ENCODE results near the gene PVRIG.
"Not testable (repeated sequence)": the region's sequence is repeated elsewhere in the genome, so short reads cannot be mapped to it uniquely, and the experiment has no call there.

Gene PVRIG

DNA sequence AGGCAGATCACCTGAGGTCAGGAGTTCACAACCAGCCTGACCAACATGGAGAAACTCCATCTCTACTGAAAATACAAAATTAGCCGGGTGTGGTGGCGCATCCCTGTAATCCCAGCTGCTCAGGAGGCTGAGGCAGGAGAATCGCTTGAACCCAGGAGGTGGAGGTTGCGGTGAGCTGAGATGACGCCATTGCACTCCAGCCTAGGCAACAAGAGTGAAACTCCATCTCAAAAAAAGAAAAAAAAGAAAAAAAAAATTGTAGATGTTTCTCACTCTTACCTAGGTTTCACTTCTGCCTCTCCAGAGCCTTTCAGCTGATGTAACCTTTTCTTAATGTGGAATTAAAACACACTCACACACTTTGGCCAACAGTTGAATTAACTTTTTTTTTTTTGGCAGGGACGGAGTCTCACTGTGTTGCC lies 23.8 kb upstream of the PVRIG start:
- not testable (repeated sequence) for DNase-seq

- DNase-seq: no peak
Observed at GRCh38 chr7:100198266-100198665, 21.5 kb upstream of the PVRIG start.

DNA sequence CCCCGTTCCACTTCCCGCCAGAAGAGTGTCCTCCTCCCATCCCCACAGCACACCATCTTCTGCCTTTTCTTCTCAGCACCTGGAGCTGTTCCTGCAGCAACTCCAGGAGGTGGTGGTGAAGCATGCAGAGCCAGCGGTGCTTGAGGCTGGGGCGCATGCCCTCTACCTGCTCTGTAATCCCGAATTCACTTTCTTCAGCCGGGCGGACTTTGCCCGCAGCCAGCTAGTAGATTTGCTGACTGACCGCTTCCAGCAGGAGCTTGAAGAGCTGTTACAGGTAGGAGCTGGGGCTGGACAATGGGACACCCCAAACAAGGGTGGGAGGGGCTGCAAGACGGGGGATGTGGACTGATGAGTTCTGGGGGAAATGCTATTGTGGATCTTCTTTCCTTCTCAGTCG lies 19.1 kb upstream of the PVRIG start:
- no peak for DNase-seq

GRCh38 chr7:100204454-100204853 lies 15.3 kb upstream of the PVRIG start:
- DNase-seq: no peak

DNA sequence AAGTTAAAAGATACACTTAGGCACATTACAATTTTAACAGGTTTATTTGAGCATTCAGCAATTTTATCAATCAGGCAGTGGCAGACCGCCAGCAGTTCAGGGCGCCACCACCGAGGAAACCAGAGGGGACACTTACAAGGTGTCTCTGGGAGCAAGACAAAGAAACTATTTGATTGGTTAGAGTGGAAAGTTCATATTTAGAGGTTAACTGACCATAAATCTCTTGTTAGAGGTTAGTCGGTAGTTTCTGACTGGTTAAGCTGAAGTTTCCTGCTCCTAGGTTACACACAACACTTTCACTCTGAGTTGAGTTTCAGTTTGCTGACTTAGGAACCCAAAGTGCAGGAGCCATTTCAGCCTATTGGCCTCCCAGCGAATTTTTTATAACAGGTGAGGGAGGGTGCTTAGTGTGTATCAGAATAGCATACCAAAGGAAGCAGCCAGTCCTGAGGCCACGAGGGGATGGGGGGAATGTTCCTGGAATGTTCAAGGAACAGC lies 10.8 kb upstream of the PVRIG start:
- DNase-seq: no peak

DNA sequence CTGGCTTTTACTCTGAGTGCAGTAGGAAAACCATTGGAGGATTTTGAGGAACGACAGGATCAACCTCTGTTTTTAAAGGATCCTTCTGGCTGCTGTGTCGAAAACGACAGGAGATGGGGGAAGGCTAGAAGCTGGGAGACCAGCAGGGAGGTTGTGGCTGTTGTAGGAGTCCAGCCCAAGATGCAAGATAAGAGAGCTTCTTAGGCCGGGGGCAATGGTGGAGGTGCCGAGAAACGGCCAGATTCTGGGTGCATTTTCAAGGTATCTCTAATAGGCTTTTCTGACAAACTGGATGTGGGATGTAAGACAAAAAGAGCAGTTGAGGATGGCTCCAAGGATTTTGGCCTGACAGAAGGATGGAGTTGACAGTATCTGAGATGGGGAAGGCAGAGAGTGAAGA lies 10.3 kb upstream of the PVRIG start:
- no peak for DNase-seq

DNA sequence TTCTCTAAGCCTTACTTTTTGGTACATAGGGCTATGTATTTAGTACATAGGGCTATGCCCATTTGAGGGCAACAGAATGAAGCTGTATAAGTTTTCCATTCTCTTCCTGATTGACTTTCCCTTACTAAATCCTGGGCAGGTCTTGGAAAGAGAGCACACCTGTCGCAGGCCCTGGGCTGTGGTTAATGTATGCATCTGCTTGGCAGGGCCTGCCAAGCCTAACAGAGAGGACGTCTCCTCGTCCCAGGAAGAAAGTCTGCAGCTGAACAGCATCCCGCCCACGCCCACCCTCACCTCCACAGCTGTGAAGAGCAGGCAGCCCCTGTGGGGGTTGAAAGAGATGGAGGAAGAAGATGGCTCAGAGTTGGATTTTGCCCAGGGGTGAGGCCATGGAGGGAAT lies 8.9 kb upstream of the PVRIG start:
- no peak for DNase-seq

GRCh38 chr7:100211342-100211780 lies 8.4 kb upstream of the PVRIG start:
- no peak for DNase-seq

DNA sequence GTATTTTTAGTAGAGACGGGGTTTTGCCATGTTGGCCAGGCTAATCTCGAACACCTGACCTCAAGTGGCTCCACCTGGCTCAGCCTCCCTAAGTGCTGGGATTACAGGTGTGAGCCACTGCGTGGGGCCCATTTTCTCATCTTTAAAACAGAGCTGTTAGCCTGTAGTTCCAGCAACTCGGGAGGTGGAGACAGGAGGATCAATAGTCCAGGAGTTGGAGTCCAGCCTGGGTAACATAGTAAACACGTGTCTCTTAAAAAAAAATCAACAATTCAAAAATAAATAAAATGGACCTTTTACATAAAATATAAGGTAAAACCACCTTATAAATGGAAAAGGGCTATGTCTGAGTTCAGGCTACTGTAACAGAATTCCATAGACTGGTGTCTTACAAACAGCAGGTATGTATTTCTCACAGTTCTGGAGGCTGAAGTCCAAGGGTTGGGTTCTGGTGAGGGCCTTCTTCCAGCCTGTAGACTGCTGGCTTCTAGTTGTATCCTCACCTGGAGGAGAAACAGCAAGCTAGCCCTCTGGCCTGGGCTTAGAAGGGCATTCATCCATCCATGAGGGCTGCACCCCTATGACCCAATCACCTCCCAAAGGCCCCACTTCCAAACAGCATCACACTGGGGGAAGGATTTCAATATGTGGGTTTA lies 7.0 kb upstream of the PVRIG start:
- no peak for DNase-seq

GRCh38 chr7:100213672-100214071 lies 6.1 kb upstream of the PVRIG start:
- no peak for DNase-seq

GRCh38 chr7:100214356-100214755 lies 5.4 kb upstream of the PVRIG start:
- not testable (repeated sequence) for DNase-seq

DNA sequence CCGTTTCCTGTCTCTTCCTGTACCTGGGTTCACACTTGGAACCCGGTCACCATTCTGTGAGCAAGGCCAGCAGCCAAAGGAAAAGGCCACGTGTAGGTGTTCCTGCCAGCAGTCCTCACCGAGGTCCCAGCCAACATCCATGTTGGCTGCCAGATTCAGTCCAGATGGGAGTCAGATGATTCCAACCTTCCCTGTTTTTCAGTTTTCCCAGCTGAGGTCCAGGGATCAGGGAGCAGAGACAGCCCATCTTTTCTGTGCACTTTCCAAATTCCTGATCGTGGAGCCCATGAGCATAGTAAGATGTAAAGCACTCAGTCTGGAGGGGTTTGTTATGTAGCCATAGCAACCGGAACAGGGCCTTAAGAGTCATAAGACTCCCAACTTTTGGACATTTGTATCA lies 3.9 kb upstream of the PVRIG start:
- no peak for DNase-seq

GRCh38 chr7:100217934-100218333 lies 1.8 kb upstream of the PVRIG start:
- DNase-seq: not testable (repeated sequence)

DNA sequence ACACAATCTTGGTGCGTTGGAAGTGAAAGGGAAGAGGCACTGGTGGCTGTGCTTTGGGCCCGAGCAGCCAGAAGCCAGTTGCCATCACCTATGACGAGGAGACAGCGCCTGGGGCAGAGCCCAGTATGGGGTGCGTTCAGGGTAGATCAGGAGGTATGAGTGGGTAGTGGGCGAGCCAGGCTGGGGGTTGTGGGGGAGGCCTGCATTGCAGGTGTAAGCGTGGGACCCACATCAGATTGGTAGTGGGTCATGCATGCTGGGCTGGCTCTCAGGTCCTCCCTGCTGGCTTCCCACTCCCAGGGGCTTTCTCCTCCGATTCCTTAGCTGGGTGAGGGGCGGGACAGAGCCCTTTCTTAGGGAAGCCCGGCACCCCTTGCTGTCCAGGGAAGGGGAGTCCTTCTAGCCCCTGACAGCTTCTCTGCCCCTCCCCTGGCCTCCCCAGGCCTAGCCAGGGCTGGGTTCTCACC lies 445 bp upstream of the PVRIG start:
- no peak for DNase-seq

GRCh38 chr7:100220586-100221230 lies 959 bp downstream of the PVRIG start:
- DNase-seq: no peak

DNA sequence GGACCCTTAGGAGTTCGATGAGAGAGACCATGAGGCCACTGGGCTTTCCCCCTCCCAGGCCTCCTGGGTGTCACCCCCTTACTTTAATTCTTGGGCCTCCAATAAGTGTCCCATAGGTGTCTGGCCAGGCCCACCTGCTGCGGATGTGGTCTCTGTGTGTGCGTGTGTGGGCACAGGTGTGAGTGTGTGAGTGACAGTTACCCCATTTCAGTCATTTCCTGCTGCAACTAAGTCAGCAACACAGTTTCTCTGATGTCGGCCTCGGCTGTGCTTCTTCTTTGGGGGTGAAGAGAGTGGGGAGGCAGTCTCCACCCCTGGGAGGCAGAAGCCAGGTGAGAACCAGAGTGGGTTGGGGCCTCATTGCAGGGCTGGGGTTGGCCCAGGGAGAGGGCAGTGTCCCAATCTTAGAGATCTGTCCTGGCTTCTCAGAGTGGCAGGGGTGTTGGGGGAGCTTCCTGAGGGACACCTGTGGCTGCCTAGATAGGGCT lies 1.5 kb downstream of the PVRIG start:
- no peak for DNase-seq

GRCh38 chr7:100221767-100222444 lies 2.2 kb downstream of the PVRIG start:
- no peak for DNase-seq

DNA sequence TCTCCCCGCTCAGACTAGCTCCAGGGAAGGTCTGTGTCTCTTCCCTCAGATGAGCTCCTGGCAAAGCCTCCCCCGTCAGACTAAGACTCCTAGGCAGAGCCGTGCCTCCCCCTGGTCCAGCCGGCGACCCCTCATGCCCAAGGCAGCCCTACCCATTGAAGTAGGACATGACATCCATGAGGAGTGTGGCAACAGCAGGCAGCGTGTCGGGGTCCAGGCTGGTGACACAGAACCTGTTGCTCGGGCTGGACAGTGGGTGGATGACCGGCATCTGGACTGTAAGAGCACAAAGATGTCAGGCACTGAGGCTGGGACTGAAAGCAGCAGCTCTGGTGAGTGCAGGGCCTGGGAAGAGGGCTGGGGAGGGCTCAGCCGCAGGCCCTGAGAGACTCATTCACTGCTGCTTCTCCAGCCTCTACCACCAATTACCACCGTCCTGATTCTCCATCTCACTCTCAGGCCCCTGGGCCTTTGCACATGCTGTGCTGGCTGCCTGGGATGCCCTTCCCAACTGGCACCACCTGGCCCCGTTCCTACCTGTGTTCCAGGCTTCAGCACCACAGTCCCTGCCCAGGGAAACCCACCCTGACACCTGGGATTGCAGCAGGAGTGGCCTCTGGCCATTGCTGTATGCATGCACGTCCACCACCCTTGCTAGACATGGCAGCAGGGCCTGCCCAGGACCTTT lies 2.8 kb downstream of the PVRIG start:
- no peak for DNase-seq

GRCh38 chr7:100223376-100223927 lies 3.7 kb downstream of the PVRIG start:
- DNase-seq: not testable (repeated sequence)

DNA sequence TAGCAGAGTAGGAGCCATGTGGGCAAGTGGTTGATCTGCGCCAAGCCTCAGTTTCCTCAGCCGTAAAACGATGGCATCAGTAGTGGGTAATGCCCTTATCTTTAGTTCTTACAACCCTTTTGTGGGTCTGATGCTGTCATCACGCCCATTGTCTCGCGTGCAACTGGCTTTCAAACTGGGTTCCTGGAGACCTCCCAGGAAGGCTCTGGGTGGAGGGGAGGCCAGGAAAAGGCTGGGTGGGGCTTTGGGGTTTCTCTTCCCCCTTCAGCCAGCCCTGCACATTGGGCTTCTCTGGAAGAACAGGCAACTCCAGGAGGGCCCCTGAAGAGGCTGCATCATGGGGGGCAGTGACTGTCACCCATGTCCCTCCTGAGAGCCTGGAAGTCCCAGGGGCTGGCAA lies 5.1 kb downstream of the PVRIG start:
- not testable (repeated sequence) for DNase-seq

GRCh38 chr7:100234660-100235317 lies 15.0 kb downstream of the PVRIG start:
- not testable (repeated sequence) for DNase-seq

- not testable (repeated sequence) for DNase-seq
Observed at GRCh38 chr7:100239975-100240374, 20.2 kb downstream of the PVRIG start.
